K562 (cell line): ENCODE measurements around the gene PIK3R6. TPM values are rescaled to one million over a fixed set of nuclear protein-coding genes. Genes with fewer than 3 reads are reported as not detected.

Experiments used
- ATAC-seq: fragments of 200-7000 bp; cut with Tn5 transposase; 3 replicates; pipeline ENCODE4 v1.9.1; 2020; ENCODE audit warnings: moderate library complexity
- BruUV-seq: library from RNA; stranded (reverse); fragments of 400-500 nt; replicated peaks from 2 replicates; lab custom pipeline; 2021; lab: Mats Ljungman, UMichigan
- CTCF ChIA-PET: fragments of 300-600 bp; formaldehyde crosslinking; extraction: SDS; loops from one replicate; lab custom pipeline; 2021; ENCODE audit warnings: low intra/inter-chr PET ratio; lab: Yijun Ruan, JAX
- POLR2A ChIA-PET: fragments of 300-600, 350-650 bp; sonication (Branson Sonifier 250); formaldehyde crosslinking; extraction: SDS; loops from one replicate; lab custom pipeline; 2021; ENCODE audit warnings: antibody characterized with exemption, inconsistent platforms; lab: Yijun Ruan, JAX
- DNase-seq, 4 experiments: peaks; one replicate each; pipeline versions ENCODE4 v3.0.0 to v3.0.0-alpha.2; 2011 to 2018; ENCODE audit warnings: low spot score in 3 of 4, mixed read lengths in 3 of 4; ENCODE audit errors: extremely low read depth in 1 of 4
- FAIRE-seq: peaks from 2 replicates; lab custom pipeline; 2011; peaks lifted over from hg19 to GRCh38; lab: Jason Lieb, UNC
- H2AFZ ChIP-seq: 2 replicates; pipeline ENCODE4 v1.6.0; 2011; ENCODE audit warnings: low read depth, low read length, control low read depth, inconsistent platforms
- H3K27ac ChIP-seq: fragments of 200-600 bp; 3 replicates; pipeline ENCODE4 v1.8.0; 2011; ENCODE audit warnings: low read depth, mild to moderate bottlenecking, control low read depth, inconsistent platforms, low read length, moderate library complexity, mixed read lengths; ENCODE audit errors: extremely low read depth
- H3K27me3 ChIP-seq, 2 experiments: fragments of 300-600 bp in 1 of 2; 2 replicates in 1 of 2; 3 replicates in 1 of 2; pipeline versions ENCODE4 v1.6.0 to v1.8.0; 2011; ENCODE audit warnings: inconsistent platforms in 2 of 2, low read length in 2 of 2, mild to moderate bottlenecking in 1 of 2, mixed read lengths in 1 of 2, moderate library complexity in 1 of 2; ENCODE audit not compliant: control insufficient read depth in 2 of 2, insufficient read depth in 2 of 2
- H3K36me3 ChIP-seq: fragments of 300-600 bp; 3 replicates; pipeline ENCODE4 v1.8.0; 2011; ENCODE audit warnings: mild to moderate bottlenecking, low read length, inconsistent platforms; ENCODE audit not compliant: control insufficient read depth, insufficient read depth
- H3K4me1 ChIP-seq, 2 experiments: fragments of 200-600 bp in 1 of 2; replicated peaks in 1 of 2; 2 replicates in 1 of 2; 3 replicates in 1 of 2; pipeline versions ENCODE4 v1.5.1 to v1.8.0; 2011; ENCODE audit warnings: inconsistent platforms in 2 of 2, low read length in 2 of 2, mild to moderate bottlenecking in 1 of 2, mixed read lengths in 1 of 2, moderate library complexity in 1 of 2; ENCODE audit not compliant: control insufficient read depth in 2 of 2, insufficient read depth in 2 of 2
- H3K4me2 ChIP-seq: 2 replicates; pipeline ENCODE4 v1.6.1; 2011; ENCODE audit warnings: low read length, control low read depth, inconsistent platforms, mixed read lengths; ENCODE audit not compliant: insufficient read depth
- H3K4me3 ChIP-seq: fragments of 200-600 bp; sonication (generic), shearing (Covaris generic); 2 replicates; pipeline ENCODE4 v1.5.1; 2016; ENCODE audit warnings: control low read depth, inconsistent platforms
- H3K79me2 ChIP-seq: fragments of 200-600 bp; 3 replicates; pipeline ENCODE4 v1.8.0; 2011; ENCODE audit warnings: low read length, inconsistent platforms; ENCODE audit not compliant: control insufficient read depth, insufficient read depth
- H3K9ac ChIP-seq, 2 experiments: 2 replicates each; pipeline versions ENCODE4 v1.6.0 to v1.6.1; 2011; ENCODE audit warnings: low read depth in 2 of 2, low read length in 2 of 2, control low read depth in 1 of 2, inconsistent platforms in 1 of 2, mild to moderate bottlenecking in 1 of 2, mixed read lengths in 1 of 2; ENCODE audit not compliant: insufficient read depth in 1 of 2
- H3K9me1 ChIP-seq: one replicate; pipeline ENCODE4 v1.6.0; 2011; ENCODE audit warnings: inconsistent platforms, mild to moderate bottlenecking, low read length, moderate library complexity; ENCODE audit not compliant: control insufficient read depth, insufficient read depth
- H3K9me3 ChIP-seq: replicated peaks from 2 replicates; pipeline ENCODE4 v1.5.1; 2011; ENCODE audit warnings: low read depth, low read length, inconsistent platforms; ENCODE audit not compliant: control insufficient read depth, insufficient read depth
- H4K20me1 ChIP-seq: replicated peaks from 2 replicates; pipeline ENCODE4 v1.6.1; 2011; ENCODE audit warnings: low read length, inconsistent platforms, mixed read lengths; ENCODE audit not compliant: control insufficient read depth, insufficient read depth
- CXXC5 ChIP-seq: fragments of 250-450 bp; sonication (Bioruptor Pico); IDR thresholded peaks from 2 replicates; pipeline ENCODE4 v1.8.0; 2022; ENCODE audit warnings: inconsistent platforms, mild to moderate bottlenecking, moderate library complexity
- ELK1 ChIP-seq: sonication (generic); formaldehyde crosslinking; IDR thresholded peaks from 2 replicates; pipeline ENCODE4 v1.8.1; 2022; ENCODE audit warnings: missing genetic modification reagents
- GMEB1 ChIP-seq: fragments of 250-450 bp; sonication (Bioruptor Pico); IDR thresholded peaks from 2 replicates; pipeline ENCODE4 v1.4.0; 2020; ENCODE audit warnings: mild to moderate bottlenecking
- NR3C1 ChIP-seq: sonication (generic); formaldehyde crosslinking; IDR thresholded peaks from 2 replicates; pipeline ENCODE4 v1.8.1; 2022; ENCODE audit warnings: missing genetic modification reagents
- PKNOX1 ChIP-seq: fragments of 450-650 bp; IDR thresholded peaks from 2 replicates; pipeline ENCODE4 v1.6.1; 2016
- SMARCC2 ChIP-seq: fragments of 450-650 bp; IDR thresholded peaks from 2 replicates; pipeline ENCODE4 v1.6.1; 2017; ENCODE audit warnings: antibody characterized with exemption, moderate library complexity, mild to moderate bottlenecking, low read depth
- ZBTB17 ChIP-seq: fragments of 450-650 bp; formaldehyde crosslinking; IDR thresholded peaks from 2 replicates; pipeline ENCODE4 v1.4.0; 2020; ENCODE audit warnings: mild to moderate bottlenecking
- ZNF212 ChIP-seq: fragments of 450-650 bp; formaldehyde crosslinking; IDR thresholded peaks from 2 replicates; pipeline ENCODE4 v1.4.0; 2020; ENCODE audit warnings: mild to moderate bottlenecking
- WGBS: fragments of 100-300 bp; shearing (Covaris generic); methylation state at CpG from one replicate; pipeline ENCODE4 v1.1.6; 2016; ENCODE audit warnings: low coverage, mixed read lengths; ENCODE audit not compliant: insufficient coverage; ENCODE audit errors: missing lambda C conversion rate; 5-methylcytosine and 5-hydroxymethylcytosine counted together
- in situ Hi-C: fragments of 300-500 bp; cut with MboI; formaldehyde crosslinking; loops from 4 replicates; pipeline ENCODE4 v1.15.0; 2018; ENCODE audit warnings: inconsistent platforms, mixed read lengths
- intact Hi-C: fragments of 100-400 bp; cut with micrococcal nuclease; formaldehyde crosslinking; loops from 2 replicates; pipeline ENCODE4 v1.14.2; 2022
- polyA plus RNA-seq, 8 experiments: library from polyadenylated mRNA; depleted of rRNA in 4 of 8; stranded (reverse) in 5 of 8; unstranded in 3 of 8; fragments of >200 nt; fragmentation: Nextera tagmentation in 2 of 8; fragmentation: Illumina TruSeq in 1 of 8; extraction: Ambion mirVana in 2 of 8; extraction: Trizol in 1 of 8; gene quantifications; 2 replicates each; pipeline versions ENCODE4 v1.2.1 to v1.2.3, GENCODE V29; 2011 to 2014; ENCODE audit warnings: inconsistent platforms in 1 of 8, missing spikeins in 1 of 8
- total RNA-seq, 7 experiments: library from RNA; depleted of rRNA in 6 of 7; stranded (reverse); fragments of >200 nt in 6 of 7; fragmentation: Illumina TruSeq in 2 of 7; extraction: Trizol in 2 of 7; gene quantifications; 2 replicates each; pipeline versions ENCODE4 v1.2.1 to v1.2.3, GENCODE V29; 2011 to 2021; ENCODE audit warnings: low replicate concordance in 1 of 7

Gene PIK3R6
- total and polyA plus RNA-seq, 9 of the 15 experiments (the other 6 are each of a cell fraction or from before 2014, with no cell fraction given): 0.04 TPM; not detected in 8

GRCh38 chr17:8868092-8868491, 618 bp upstream of the PIK3R6 start:
- no peak for DNase-seq
- no TSS peak for BruUV-seq
- FAIRE-seq: no peak
- Histone ChIP-seq H3K36me3 (no peaks in the 10 kb centered on the region), H3K79me2 (no peaks in the 10 kb centered on the region), H4K20me1 (no peaks in the 10 kb centered on the region), H3K4me2 (no peak overlapping the region), H3K27me3 (peaks cover 0 to 21% of the 10 kb centered on the region in 2 experiments; a peak in 2 of 5 replicates), H3K9me1 (no peaks in the 10 kb centered on the region), H3K9ac (no peak overlapping the region), H3K27ac (no peak overlapping the region), H3K4me1 (no peaks in the 10 kb centered on the region), H3K9me3 (no peaks in the 10 kb centered on the region), H2AFZ (no peak overlapping the region), H3K4me3 (no peak overlapping the region)
- in situ Hi-C loops: no loop called here
- TF ChIP-seq SMARCC2: no peak
- no peak for TF ChIP-seq ZNF212 (CRISPR knock-in tag)
- no peak for TF ChIP-seq ZBTB17
- no peak for TF ChIP-seq ELK1 (CRISPR knock-in tag)
- no peak for TF ChIP-seq NR3C1
- TF ChIP-seq CXXC5: no peak
- no peak for TF ChIP-seq GMEB1 (CRISPR knock-in tag)
- no peak for TF ChIP-seq PKNOX1
- WGBS: 0% methylated on average over 1 of the region's 1 CpG
- no peak for ATAC-seq
- POLR2A ChIA-PET: no interaction called here
- intact Hi-C loops: no loop called here
- CTCF ChIA-PET: no interaction called here
